Nasal cavity respiratory epithelium epithelial cell of viscerocranial mucosa (primary cell): Measurements from ENCODE around the gene BAIAP2L2. TPM values are rescaled to one million over a fixed set of nuclear protein-coding genes. Genes with fewer than 3 reads are reported as not detected.

Source experiments
- total RNA-seq: library from RNA; depleted of rRNA; stranded (reverse); fragments of >200 nt; gene quantifications from 2 replicates; pipeline ENCODE4 v1.2.3, GENCODE V29; 2014

Gene BAIAP2L2, protein sequence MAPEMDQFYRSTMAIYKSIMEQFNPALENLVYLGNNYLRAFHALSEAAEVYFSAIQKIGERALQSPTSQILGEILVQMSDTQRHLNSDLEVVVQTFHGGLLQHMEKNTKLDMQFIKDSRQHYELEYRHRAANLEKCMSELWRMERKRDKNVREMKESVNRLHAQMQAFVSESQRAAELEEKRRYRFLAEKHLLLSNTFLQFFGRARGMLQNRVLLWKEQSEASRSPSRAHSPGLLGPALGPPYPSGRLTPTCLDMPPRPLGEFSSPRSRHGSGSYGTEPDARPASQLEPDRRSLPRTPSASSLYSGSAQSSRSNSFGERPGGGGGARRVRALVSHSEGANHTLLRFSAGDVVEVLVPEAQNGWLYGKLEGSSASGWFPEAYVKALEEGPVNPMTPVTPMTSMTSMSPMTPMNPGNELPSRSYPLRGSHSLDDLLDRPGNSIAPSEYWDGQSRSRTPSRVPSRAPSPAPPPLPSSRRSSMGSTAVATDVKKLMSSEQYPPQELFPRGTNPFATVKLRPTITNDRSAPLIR
- total RNA-seq: 1.0 TPM in 1 of 2 replicates, not detected in the other

DNA sequence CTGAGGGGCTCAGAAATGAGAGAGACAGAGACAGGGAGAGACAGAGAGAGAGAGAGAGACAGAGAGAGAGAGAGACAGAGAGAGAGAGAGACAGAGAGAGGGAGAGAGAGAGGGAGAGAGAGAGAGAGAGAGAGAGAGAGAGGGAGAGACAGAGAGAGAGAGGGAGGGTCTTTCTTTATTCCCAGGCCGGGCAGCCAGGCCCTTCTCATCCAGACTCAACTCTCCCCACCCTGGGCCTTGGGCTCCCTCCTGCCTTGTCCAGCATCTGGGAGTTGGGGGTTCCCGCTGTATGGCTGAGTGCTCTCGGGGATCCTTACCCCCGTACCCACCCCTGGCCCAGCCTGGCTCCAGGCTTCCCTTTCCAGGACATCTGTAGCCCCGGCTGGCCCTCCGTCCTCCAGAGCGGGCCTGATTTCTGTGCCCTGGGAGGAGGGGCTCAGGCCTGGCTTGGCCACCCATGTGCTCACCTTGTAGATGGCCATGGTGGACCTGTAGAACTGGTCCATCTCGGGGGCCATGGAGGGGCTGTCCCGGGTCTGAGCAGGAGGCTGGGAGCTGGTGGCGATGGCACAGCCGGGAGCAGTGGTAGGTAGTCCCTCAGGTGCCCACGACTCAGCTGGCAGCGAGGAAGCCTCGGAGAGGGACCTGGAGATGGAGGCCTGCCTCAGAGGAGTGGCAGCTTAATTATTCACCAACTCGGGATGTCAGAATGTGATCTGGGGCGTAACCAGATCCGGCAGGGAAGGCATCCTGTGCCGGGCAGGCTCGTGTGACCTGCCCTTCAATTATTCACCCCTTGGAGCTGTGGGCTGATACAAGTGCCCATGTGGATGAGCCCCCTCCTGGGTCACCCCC is at the start of gene BAIAP2L2:
Gene BAIAP2L2, minus strand, starts transcription at position 677 of the 855 bp plus-strand sequence. Its CDS starts 159 bp downstream, at position 518.

DNA sequence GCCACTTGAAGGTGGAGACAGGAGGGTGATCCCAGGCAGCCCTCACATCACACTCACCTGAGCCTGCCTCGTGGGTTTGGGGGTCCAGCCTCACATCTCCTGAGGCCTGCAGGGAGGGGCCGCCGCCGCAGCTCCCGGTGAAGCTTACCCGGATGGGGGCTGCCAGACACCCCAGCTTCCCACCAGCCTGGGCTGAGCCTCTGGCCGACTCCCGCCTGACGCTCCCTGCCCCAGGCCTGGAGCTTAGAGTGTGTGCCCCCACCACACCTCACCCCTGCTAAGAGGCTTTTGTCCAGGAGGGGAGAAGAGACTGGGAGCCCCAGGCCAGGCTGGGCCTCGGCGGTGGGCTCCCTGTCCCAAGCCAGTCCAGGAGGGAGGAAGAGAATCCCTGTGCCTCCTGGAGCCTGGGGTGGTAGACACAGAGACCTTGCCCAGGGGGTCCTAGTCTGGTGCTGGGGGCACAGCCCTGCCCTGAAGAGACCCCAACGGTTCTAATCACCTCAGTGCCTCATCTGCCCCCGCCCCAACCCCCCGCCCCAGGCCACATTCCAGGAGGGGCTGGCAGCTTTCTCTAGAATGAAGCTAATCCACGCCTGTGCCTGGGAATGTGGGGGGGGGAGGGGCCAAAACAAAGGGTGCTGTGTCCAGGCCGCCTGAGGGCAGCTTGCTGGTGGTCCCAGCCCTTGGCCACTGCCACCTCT is 26.4 kb downstream of the BAIAP2L2 start, which contains the start of gene SLC16A8:
Gene SLC16A8, minus strand, starts transcription at position 254 of the 701 bp plus-strand sequence. CDS start 1,311 bp downstream, outside the sequence.

DNA sequence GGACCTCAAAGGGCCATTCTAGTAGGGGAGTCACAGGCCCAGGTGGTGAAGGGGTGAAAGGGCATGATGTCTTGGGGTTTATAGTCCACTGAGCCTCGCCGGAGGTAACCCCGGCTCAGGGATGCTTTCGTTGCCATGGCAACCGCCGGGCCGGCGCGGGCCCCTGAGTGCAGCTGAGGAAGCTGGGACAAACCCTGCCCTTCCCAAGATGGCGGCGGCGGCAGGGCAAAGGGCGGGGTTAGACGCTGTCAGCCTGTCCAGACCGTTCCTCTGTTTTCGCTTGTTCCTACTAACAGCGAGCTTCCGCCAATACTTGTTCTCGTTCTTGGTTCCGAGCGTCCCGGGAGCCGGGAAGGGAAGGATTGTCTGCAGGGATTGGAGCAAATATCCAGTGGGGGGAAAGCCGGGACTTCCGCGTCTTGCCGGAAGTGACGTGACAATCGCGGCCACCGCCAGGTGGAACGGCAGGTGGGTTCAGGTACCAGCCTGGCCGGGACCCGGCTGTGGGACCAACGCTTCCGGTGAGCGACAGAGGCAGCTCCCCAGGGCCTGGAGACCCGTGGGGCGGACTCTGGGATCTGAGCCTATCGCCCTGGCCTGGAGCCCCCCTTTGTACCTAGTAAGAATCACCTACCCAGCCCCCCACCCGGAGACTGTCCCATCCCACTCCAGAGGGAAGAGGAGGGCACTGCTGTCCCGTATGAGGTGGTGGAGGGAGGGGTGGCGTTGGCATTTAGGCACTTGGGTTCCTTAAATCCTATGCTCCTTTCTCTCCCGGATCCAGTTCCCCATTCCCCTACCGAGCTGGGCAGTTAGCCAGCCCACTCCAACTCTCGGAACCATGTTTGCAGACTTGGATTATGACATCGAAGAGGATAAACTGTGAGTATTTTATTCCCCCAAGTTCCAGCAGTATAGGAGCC is 53.3 kb downstream of the BAIAP2L2 start, which contains the start of gene PICK1:
Gene PICK1, plus strand, starts transcription at position 436 of the 923 bp plus-strand sequence. Its CDS starts 406 bp downstream, at position 842.

Other genes starting within 250 kb of the BAIAP2L2 start
- 231 and 366 TPM in 2 replicates for gene MICALL1, start 204.4 kb downstream of the BAIAP2L2 start, total RNA-seq
- under 0.01 TPM in 1 of 2 replicates, not detected in the other for gene C22orf23, start 157.1 kb downstream of the BAIAP2L2 start, total RNA-seq
- gene POLR2F, start 157.0 kb downstream of the BAIAP2L2 start, total RNA-seq: 27.3 and 68.2 TPM in 2 replicates
- not detected in 2 replicates for gene SOX10, start 126.1 kb downstream of the BAIAP2L2 start, total RNA-seq
- 20.5 and 38.2 TPM in 2 replicates for gene PICK1, start 53.3 kb downstream of the BAIAP2L2 start, total RNA-seq
- gene SLC16A8, start 26.5 kb downstream of the BAIAP2L2 start, total RNA-seq: 0.07 and 0.34 TPM in 2 replicates
- 8.9 and 9.3 TPM in 2 replicates for gene PLA2G6, start 71.1 kb upstream of the BAIAP2L2 start, total RNA-seq
- 25.8 and 34.2 TPM in 2 replicates for gene MAFF, start 91.3 kb upstream of the BAIAP2L2 start, total RNA-seq
- 15.0 and 33.0 TPM in 2 replicates for gene TMEM184B, start 162.3 kb upstream of the BAIAP2L2 start, total RNA-seq
- gene CSNK1E, start 206.7 kb upstream of the BAIAP2L2 start, total RNA-seq: 176 and 197 TPM in 2 replicates